GM19025 (cell line): Measurements from ENCODE around the gene ORM1.

Experiments
- ATAC-seq: cut with Tn5 transposase; IDR thresholded peaks from one replicate; pipeline ENCODE4 v1.9.1; 2021; ENCODE audit warnings: mild to moderate bottlenecking, low read depth, moderate library complexity; ENCODE audit not compliant: unreplicated experiment

The ORM1 gene

DNA sequence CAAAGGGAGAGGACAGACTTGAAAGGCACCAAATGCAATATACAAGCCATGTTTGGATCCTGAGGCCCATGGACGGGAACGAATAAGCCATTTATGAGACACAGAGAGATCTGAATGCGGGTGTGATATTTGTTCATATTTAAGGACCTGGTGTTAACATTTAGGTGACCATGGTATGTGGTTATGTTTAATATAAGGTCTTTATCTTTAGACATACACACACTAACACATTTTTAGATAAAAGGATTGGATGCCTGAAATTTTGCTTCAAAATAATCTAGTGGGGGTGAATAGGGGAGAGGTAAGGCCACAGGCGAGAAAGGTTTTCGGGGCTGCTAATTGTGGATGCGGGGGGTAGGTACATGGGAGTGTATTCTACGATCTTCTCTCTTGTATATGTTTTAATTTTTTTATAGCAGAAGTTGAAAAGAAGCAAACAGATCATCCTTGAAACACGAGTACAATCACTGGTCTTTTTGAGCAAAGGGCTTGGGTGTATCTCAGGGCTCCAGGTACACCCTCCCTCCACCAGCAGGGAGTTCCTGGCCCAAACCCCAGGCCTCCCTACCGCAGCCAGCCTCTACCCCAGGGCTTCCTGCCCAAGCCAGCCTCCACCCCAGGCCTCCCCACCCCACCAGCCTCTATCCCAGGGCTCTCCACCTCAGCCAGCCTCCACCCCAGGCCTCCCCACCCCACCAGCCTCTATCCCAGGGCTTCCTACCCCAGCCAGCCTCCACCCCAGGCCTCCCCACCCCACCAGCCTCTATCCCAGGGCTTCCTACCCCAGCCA lies 52.7 kb downstream of the ORM1 start:
- no peak for ATAC-seq
